ENCODE data around the gene GNAL. TPM values are rescaled to one million over a fixed set of nuclear protein-coding genes. Genes with fewer than 3 reads are reported as not detected.

Gene GNAL
- total RNA-seq, 1 donor from 2014 or later = 4.5 TPM

DNA sequence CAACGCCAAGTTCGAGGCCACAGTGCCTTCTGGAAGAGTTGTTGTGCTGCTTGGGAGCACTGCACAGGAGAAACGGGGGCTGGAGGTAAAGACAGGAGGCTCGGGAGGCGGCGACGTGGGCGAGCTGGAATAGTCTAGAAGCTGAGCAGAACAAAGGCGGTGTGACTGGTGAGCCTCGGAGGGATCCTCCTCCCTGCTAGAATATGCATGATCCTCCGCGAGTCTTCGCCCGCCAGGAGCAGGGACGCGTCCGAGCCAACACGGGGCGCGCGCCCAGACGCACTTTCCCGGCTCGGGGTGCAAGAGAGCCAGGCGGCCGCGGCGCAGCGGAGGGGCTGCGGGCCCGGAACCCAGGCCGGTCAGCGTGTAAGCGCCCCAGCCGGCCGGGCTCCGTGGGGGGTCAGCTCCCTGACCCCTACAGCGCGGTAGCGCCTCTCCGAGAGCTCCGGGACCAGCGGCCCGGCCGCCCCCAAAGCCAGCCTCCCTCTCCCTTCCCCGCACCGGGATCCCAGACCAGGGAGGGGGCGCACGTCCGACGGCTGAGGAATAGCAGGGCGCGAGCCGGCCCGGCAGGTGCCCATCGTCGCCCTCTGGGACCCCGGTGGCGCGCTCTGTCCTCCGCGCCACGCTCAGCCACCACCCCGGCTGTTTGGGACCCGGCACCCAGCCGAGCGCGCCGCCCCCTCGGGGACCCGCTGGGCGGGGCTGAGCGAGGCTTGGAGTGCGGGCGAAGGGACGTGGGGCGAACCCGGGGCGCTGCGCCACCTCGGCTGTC lies 62.5 kb downstream of the GNAL start:
- no peak for DNase-seq (ENCODE audit: low read depth)
- Mint-ChIP-seq H3K4me1 (ENCODE audit: low read depth, unreplicated experiment) (no peaks in the 10 kb centered on the region), H3K27me3 (ENCODE audit: low read depth, unreplicated experiment) (peaks cover 42% of the 10 kb centered on the region), H3K4me3 (ENCODE audit: unreplicated experiment) (peak overlapping the region; percentile 50), H3K36me3 (ENCODE audit: low read depth, unreplicated experiment) (peaks cover 2% of the 10 kb centered on the region), H3K9me3 (ENCODE audit: unreplicated experiment) (peaks cover 8% of the 10 kb centered on the region), H3K27ac (ENCODE audit: unreplicated experiment) (no peak overlapping the region)
- Histone ChIP-seq H3K4me2 (ENCODE audit: low read length) (peak overlapping the region; percentile 80), H4K20me1 (ENCODE audit: insufficient read depth, low read length) (no peaks in the 10 kb centered on the region), H3K27ac (ENCODE audit: low read depth, low read length) (no peak overlapping the region), H3K4me3 (ENCODE audit: insufficient read depth, low read depth, low read length) (no peak overlapping the region), H3K27me3 (ENCODE audit: insufficient read depth, low read length) (peaks cover 39% of the 10 kb centered on the region), H3K4me1 (ENCODE audit: insufficient read depth, low read length) (no peaks in the 10 kb centered on the region), H3K79me2 (ENCODE audit: insufficient read depth, low read length) (no peaks in the 10 kb centered on the region), H3K9ac (ENCODE audit: low read length) (no peak overlapping the region), H3K36me3 (ENCODE audit: insufficient read depth, low read length) (no peaks in the 10 kb centered on the region), H3K9me3 (ENCODE audit: insufficient read depth, low read depth, low read length) (no peaks in the 10 kb centered on the region), H2AFZ (ENCODE audit: low read depth, low read length) (peak overlapping the region; percentile 63)
- TF ChIP-seq, protein P1, sequence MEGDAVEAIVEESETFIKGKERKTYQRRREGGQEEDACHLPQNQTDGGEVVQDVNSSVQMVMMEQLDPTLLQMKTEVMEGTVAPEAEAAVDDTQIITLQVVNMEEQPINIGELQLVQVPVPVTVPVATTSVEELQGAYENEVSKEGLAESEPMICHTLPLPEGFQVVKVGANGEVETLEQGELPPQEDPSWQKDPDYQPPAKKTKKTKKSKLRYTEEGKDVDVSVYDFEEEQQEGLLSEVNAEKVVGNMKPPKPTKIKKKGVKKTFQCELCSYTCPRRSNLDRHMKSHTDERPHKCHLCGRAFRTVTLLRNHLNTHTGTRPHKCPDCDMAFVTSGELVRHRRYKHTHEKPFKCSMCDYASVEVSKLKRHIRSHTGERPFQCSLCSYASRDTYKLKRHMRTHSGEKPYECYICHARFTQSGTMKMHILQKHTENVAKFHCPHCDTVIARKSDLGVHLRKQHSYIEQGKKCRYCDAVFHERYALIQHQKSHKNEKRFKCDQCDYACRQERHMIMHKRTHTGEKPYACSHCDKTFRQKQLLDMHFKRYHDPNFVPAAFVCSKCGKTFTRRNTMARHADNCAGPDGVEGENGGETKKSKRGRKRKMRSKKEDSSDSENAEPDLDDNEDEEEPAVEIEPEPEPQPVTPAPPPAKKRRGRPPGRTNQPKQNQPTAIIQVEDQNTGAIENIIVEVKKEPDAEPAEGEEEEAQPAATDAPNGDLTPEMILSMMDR (IDR thresholded peaks at IDR 0.05; ENCODE audit: insufficient read depth, low read depth, low read length) = no peak
- peak; percentile 55 for TF ChIP-seq EZH2 (IDR thresholded peaks at IDR 0.05; ENCODE audit: insufficient read depth, low read length)
- no peak for FAIRE-seq

DNA sequence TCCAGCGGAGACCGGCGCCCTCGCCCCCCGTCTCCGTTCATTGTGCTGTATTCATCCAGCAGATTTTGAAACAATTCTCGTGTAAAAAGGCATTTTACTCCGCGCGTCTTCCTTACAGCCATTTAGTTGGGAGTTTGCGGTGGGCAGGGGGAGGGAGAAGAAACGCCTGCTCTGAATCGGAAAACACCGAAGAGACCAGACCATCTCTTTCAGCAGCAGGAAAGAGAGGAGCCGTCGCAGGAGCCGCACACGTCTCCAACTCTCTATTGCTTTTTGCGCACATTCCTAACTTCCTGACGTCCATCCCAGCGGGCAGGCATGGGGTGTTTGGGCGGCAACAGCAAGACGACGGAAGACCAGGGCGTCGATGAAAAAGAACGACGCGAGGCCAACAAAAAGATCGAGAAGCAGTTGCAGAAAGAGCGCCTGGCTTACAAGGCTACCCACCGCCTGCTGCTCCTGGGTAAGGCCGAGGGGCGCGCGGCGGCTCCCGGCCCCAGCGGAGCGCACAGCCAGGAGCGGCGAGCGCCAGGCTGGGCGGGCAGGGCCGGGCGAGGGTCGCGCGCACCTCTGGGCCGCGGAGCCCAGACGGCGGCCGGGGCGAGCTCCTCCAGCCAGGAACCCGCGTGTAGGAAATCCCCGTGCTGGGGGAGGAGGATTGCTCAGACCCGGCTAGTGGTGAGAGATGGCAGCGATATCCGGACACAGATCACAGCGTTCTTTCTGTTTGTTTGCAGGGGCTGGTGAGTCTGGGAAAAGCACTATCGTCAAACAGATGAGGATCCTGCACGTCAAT lies 63.2 kb downstream of the GNAL start:
- peaks cover 39% of the 10 kb centered on the region for H3K27me3 Mint-ChIP-seq (ENCODE audit: low read depth, unreplicated experiment)
- Histone ChIP-seq H3K79me2 (ENCODE audit: insufficient read depth, low read length) (no peaks in the 10 kb centered on the region), H3K9ac (ENCODE audit: low read length) (no peak overlapping the region), H3K9me3 (ENCODE audit: insufficient read depth, low read depth, low read length) (no peaks in the 10 kb centered on the region), H3K27me3 (ENCODE audit: insufficient read depth, low read length) (peaks cover 33% of the 10 kb centered on the region), H3K4me2 (ENCODE audit: low read length) (peak overlapping the region; percentile 80), H3K4me3 (ENCODE audit: insufficient read depth, low read depth, low read length) (peak overlapping the region; percentile 52), H4K20me1 (ENCODE audit: insufficient read depth, low read length) (no peaks in the 10 kb centered on the region), H3K27ac (ENCODE audit: low read depth, low read length) (no peak overlapping the region), H3K36me3 (ENCODE audit: insufficient read depth, low read length) (no peaks in the 10 kb centered on the region), H2AFZ (ENCODE audit: low read depth, low read length) (peak overlapping the region; percentile 63), H3K4me1 (ENCODE audit: insufficient read depth, low read length) (no peaks in the 10 kb centered on the region)
- H3K36me3 Mint-ChIP-seq (ENCODE audit: low read depth, unreplicated experiment) = peaks cover 2% of the 10 kb centered on the region
- no peaks in the 10 kb centered on the region for H3K4me1 Mint-ChIP-seq (ENCODE audit: low read depth, unreplicated experiment)
- TF ChIP-seq, protein P1 (IDR thresholded peaks at IDR 0.05; ENCODE audit: insufficient read depth, low read depth, low read length) = no peak
- TF ChIP-seq EZH2 (IDR thresholded peaks at IDR 0.05; ENCODE audit: insufficient read depth, low read length) = peak; percentile 14
- FAIRE-seq (no peak), DNase-seq (ENCODE audit: low read depth) (peak; percentile 16)
- peaks cover 8% of the 10 kb centered on the region for H3K9me3 Mint-ChIP-seq (ENCODE audit: unreplicated experiment)
- H3K27ac Mint-ChIP-seq (ENCODE audit: unreplicated experiment) = no peak overlapping the region
- H3K4me3 Mint-ChIP-seq (ENCODE audit: unreplicated experiment) = peak overlapping the region; percentile 86
